Measurements from ENCODE around the gene DGCR6L.
"Not testable (repeated sequence)": the region's sequence is repeated elsewhere in the genome, so short reads cannot be mapped to it uniquely, and the experiment has no call there.

- not testable (repeated sequence) for TF ChIP-seq POLR2A, CTCF (IDR thresholded peaks at IDR 0.05)
Measured at GRCh38 chr22:20336561-20336960, 16.7 kb upstream of the DGCR6L start.

All from thyroid gland (tissue), 4 donors.